GM23338 (cell line): ENCODE measurements around the gene SH3RF3. TPM values are rescaled to one million over a fixed set of nuclear protein-coding genes. Genes with fewer than 3 reads are reported as not detected.

Source experiments
- ATAC-seq: fragments of 200-7000 bp; cut with Tn5 transposase; 3 replicates; pipeline ENCODE4 v1.9.1; 2020
- DNase-seq: peaks from one replicate; pipeline ENCODE4 v3.0.0-alpha.2; 2015; ENCODE audit warnings: low spot score
- H2AFZ ChIP-seq: fragments of 200-600 bp; sonication (generic); 2 replicates; pipeline ENCODE4 v1.8.0; 2016; ENCODE audit warnings: antibody characterized with exemption, mild to moderate bottlenecking, moderate library complexity
- H3F3A ChIP-seq: fragments of 200-600 bp; sonication (generic); replicated peaks from 2 replicates; pipeline ENCODE4 v1.8.0; 2017; ENCODE audit warnings: antibody characterized with exemption, mixed run types, low read depth
- H3K27ac ChIP-seq: fragments of 200-600 bp; sonication (generic); 2 replicates; pipeline ENCODE4 v1.6.1; 2016; ENCODE audit warnings: low read depth
- H3K27me3 ChIP-seq: fragments of 200-600 bp; sonication (generic); 2 replicates; pipeline ENCODE4 v1.8.0; 2016; ENCODE audit warnings: mild to moderate bottlenecking, mixed run types, moderate library complexity; ENCODE audit not compliant: insufficient read depth
- H3K36me3 ChIP-seq: fragments of 200-600 bp; sonication (generic); 2 replicates; pipeline ENCODE4 v1.8.0; 2016; ENCODE audit warnings: mild to moderate bottlenecking; ENCODE audit not compliant: insufficient read depth
- H3K4me1 ChIP-seq: fragments of 200-600 bp; sonication (generic); 2 replicates; pipeline ENCODE4 v1.8.0; 2016; ENCODE audit warnings: mild to moderate bottlenecking, moderate library complexity; ENCODE audit not compliant: insufficient read depth
- H3K4me2 ChIP-seq: fragments of 200-600 bp; sonication (generic); 2 replicates; pipeline ENCODE4 v1.7.1; 2017; ENCODE audit warnings: mixed run types
- H3K4me3 ChIP-seq: fragments of 200-600 bp; sonication (generic); 2 replicates; pipeline ENCODE4 v1.6.1; 2016; ENCODE audit warnings: mixed run types
- H3K79me2 ChIP-seq: fragments of 200-600 bp; sonication (generic); replicated peaks from 2 replicates; pipeline ENCODE4 v1.8.0; 2017; ENCODE audit warnings: mild to moderate bottlenecking; ENCODE audit not compliant: insufficient read depth
- H3K9me2 ChIP-seq: fragments of 200-600 bp; sonication (generic); 2 replicates; pipeline ENCODE4 v1.8.0; 2017; ENCODE audit not compliant: insufficient read depth
- H4K20me1 ChIP-seq: fragments of 200-600 bp; sonication (generic); replicated peaks from 2 replicates; pipeline ENCODE4 v1.8.0; 2017; ENCODE audit warnings: mild to moderate bottlenecking; ENCODE audit not compliant: insufficient read depth
- H3K27ac Mint-ChIP-seq: 2 replicates; pipeline ENCODE4 v1.8.0; 2020; ENCODE audit warnings: inconsistent platforms, mild to moderate bottlenecking, moderate library complexity, mixed read lengths
- H3K27me3 Mint-ChIP-seq: 3 replicates; pipeline ENCODE4 v1.8.0; 2022; ENCODE audit warnings: low read depth, mild to moderate bottlenecking, moderate library complexity, mixed read lengths, inconsistent platforms; ENCODE audit not compliant: insufficient read depth, poor library complexity
- H3K36me3 Mint-ChIP-seq: 3 replicates; pipeline ENCODE4 v1.8.0; 2021; ENCODE audit warnings: low read depth, mild to moderate bottlenecking, inconsistent platforms, moderate library complexity, mixed read lengths
- H3K4me1 Mint-ChIP-seq: 3 replicates; pipeline ENCODE4 v1.8.0; 2020; ENCODE audit warnings: mild to moderate bottlenecking, inconsistent platforms, mixed read lengths
- H3K4me3 Mint-ChIP-seq: 3 replicates; pipeline ENCODE4 v1.8.0; 2021; ENCODE audit warnings: moderate library complexity, mild to moderate bottlenecking, inconsistent platforms, mixed read lengths
- H3K9me3 Mint-ChIP-seq: 3 replicates; pipeline ENCODE4 v1.8.0; 2020; ENCODE audit warnings: moderate library complexity, mild to moderate bottlenecking, inconsistent platforms, mixed read lengths
- EZH2phosphoT487 ChIP-seq: fragments of 200-600 bp; sonication (generic); IDR thresholded peaks from one replicate; pipeline ENCODE4 v1.8.1; 2018; ENCODE audit warnings: antibody characterized with exemption; ENCODE audit not compliant: unreplicated experiment
- POLR2AphosphoS5 ChIP-seq: IDR thresholded peaks from 2 replicates; pipeline ENCODE4 v1.6.1; 2016; ENCODE audit warnings: antibody characterized with exemption, low read depth
- REST ChIP-seq: IDR thresholded peaks from one replicate; pipeline ENCODE4 v1.6.1; 2018; ENCODE audit warnings: antibody characterized with exemption; ENCODE audit not compliant: unreplicated experiment
- ZNF114 ChIP-seq: fragments of 250-450 bp; sonication (Bioruptor Pico); IDR thresholded peaks from 2 replicates; pipeline ENCODE4 v1.5.0; 2020; ENCODE audit warnings: mild to moderate bottlenecking, moderate library complexity
- ZNF331 ChIP-seq: fragments of 250-450 bp; sonication (Bioruptor Pico); IDR thresholded peaks from 2 replicates; pipeline ENCODE4 v1.5.0; 2020; ENCODE audit warnings: low read depth, mild to moderate bottlenecking, moderate library complexity
- ZNF462 ChIP-seq: fragments of 250-450 bp; sonication (Bioruptor Pico); IDR thresholded peaks from 2 replicates; pipeline ENCODE4 v1.5.0; 2020; ENCODE audit warnings: mild to moderate bottlenecking, moderate library complexity
- polyA plus RNA-seq: library from polyadenylated mRNA; unstranded; fragments of >200 nt; fragmentation: Nextera tagmentation; extraction: Ambion mirVana; gene quantifications from 2 replicates; pipeline ENCODE4 v1.2.1, GENCODE V29; 2016
- total RNA-seq: library from RNA; depleted of rRNA; stranded (reverse); fragments of >200 nt; shearing (Covaris generic); gene quantifications from 2 replicates; pipeline ENCODE4 v1.2.3, GENCODE V29; 2014
- TF ChIP-seq, protein P1 (sequence below), 2 experiments: fragments of 200-600 bp in 1 of 2; sonication (generic) in 1 of 2; conservative IDR thresholded peaks; 2 replicates each; pipeline versions ENCODE4 v1.5.1 to v1.6.1; 2016 to 2017; ENCODE audit warnings: antibody characterized with exemption in 2 of 2, low read depth in 2 of 2, mild to moderate bottlenecking in 2 of 2, moderate library complexity in 1 of 2

The SH3RF3 gene
- total and polyA plus RNA-seq, 2 experiments from 2014 or later = 0.11 to 0.63 TPM

DNA sequence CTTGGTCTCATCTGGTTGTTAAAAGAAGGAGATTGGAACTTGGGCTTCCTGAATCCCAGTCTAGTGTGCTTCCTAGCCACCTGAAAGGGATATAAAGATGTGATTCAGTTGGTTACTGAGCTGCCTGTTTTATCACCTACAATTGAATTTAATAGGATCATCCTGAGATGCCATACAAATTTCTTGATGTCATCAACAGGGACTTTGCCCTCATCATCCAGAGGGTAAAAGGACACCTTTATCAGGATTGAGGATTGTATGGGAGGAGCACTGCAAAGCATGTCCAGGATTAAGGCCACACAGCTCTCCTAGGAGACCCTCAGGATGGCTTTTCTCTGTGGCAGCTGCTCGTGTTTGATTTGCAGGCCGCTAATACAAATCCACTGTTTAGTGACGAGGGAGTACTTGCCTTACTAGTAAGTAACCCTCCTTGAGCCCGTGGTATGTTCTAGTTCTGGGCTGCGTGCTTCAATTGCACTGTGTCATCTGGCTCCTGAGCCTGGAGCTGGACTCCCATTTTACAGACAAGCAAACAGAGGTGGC, 28.6 kb downstream of the SH3RF3 start:
- no peaks in the 10 kb centered on the region for H3K36me3 Mint-ChIP-seq
- H3K9me3 Mint-ChIP-seq = peaks cover 2% of the 10 kb centered on the region; the same call in 1 of the 3 replicates
- H3K36me3 ChIP-seq = no peaks in the 10 kb centered on the region
- peaks cover 3% of the 10 kb centered on the region; the same call in 1 of the 2 replicates for H3K4me1 ChIP-seq
- no peaks in the 10 kb centered on the region for H3K27me3 ChIP-seq
- ATAC-seq (no peak), DNase-seq (no peak)
- peaks cover 24% of the 10 kb centered on the region for H3K27me3 Mint-ChIP-seq
- no peaks in the 10 kb centered on the region for H4K20me1 ChIP-seq
- no peak for TF ChIP-seq ZNF114 (CRISPR knock-in tag)
- TF ChIP-seq, protein P1, sequence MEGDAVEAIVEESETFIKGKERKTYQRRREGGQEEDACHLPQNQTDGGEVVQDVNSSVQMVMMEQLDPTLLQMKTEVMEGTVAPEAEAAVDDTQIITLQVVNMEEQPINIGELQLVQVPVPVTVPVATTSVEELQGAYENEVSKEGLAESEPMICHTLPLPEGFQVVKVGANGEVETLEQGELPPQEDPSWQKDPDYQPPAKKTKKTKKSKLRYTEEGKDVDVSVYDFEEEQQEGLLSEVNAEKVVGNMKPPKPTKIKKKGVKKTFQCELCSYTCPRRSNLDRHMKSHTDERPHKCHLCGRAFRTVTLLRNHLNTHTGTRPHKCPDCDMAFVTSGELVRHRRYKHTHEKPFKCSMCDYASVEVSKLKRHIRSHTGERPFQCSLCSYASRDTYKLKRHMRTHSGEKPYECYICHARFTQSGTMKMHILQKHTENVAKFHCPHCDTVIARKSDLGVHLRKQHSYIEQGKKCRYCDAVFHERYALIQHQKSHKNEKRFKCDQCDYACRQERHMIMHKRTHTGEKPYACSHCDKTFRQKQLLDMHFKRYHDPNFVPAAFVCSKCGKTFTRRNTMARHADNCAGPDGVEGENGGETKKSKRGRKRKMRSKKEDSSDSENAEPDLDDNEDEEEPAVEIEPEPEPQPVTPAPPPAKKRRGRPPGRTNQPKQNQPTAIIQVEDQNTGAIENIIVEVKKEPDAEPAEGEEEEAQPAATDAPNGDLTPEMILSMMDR (conservative IDR thresholded peaks at IDR 0.05; ENCODE audit: low read depth in 2 of 2) = no peak
- TF ChIP-seq EZH2phosphoT487 = no peak
- no peak for TF ChIP-seq ZNF331 (CRISPR knock-in tag)
- peaks cover 7% of the 10 kb centered on the region for H3K4me1 Mint-ChIP-seq
- H3K27ac Mint-ChIP-seq = no peak overlapping the region
- no peaks in the 10 kb centered on the region for H3K9me2 ChIP-seq
- H3K27ac ChIP-seq = no peak overlapping the region
- no peaks in the 10 kb centered on the region for H3K79me2 ChIP-seq
- H3K4me3 ChIP-seq = no peak overlapping the region
- no peak overlapping the region for H3K4me2 ChIP-seq
- no peak overlapping the region for H3K4me3 Mint-ChIP-seq
- no peak overlapping the region for H2AFZ ChIP-seq
- no peaks in the 10 kb centered on the region for H3F3A ChIP-seq

DNA sequence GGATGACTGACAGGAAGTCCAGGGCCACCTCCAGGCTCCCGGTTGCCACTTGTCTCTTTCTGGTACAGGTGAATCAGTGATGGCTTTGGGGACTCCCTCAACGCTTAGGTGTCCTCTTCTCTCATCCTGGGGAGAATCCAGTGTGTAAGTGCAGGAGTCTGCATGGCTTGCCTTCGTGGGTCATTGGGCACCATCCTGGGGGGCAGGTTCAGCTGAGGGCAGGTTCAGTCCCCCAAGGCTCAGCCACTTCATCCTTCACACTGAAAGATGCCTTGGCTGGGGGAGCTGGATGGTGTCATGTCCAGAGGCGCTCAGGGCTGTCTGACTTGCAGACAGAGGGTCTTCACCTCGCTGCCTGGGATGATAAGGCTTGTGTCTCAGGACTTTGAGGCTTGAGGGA, 29.2 kb downstream of the SH3RF3 start:
- ATAC-seq (no peak), DNase-seq (no peak)
- Histone ChIP-seq H3K36me3 (no peaks in the 10 kb centered on the region), H3F3A (no peaks in the 10 kb centered on the region), H3K9me2 (no peaks in the 10 kb centered on the region), H3K27ac (no peak overlapping the region), H4K20me1 (no peaks in the 10 kb centered on the region), H3K4me2 (no peak overlapping the region), H3K4me3 (no peak overlapping the region), H2AFZ (no peak overlapping the region), H3K79me2 (no peaks in the 10 kb centered on the region), H3K4me1 (peaks cover 3% of the 10 kb centered on the region; the same call in 1 of the 2 replicates), H3K27me3 (no peaks in the 10 kb centered on the region)
- Mint-ChIP-seq H3K4me1 (peaks cover 7% of the 10 kb centered on the region), H3K4me3 (no peak overlapping the region), H3K36me3 (no peaks in the 10 kb centered on the region), H3K9me3 (peaks cover 2% of the 10 kb centered on the region; the same call in 1 of the 3 replicates), H3K27me3 (peaks cover 25% of the 10 kb centered on the region), H3K27ac (no peak overlapping the region)
- TF ChIP-seq ZNF462 (CRISPR knock-in tag) = no peak
- TF ChIP-seq REST = no peak
- TF ChIP-seq ZNF331 (CRISPR knock-in tag) = no peak
- TF ChIP-seq, protein P1 (conservative IDR thresholded peaks at IDR 0.05; ENCODE audit: low read depth in 2 of 2) = no peak
- no peak for TF ChIP-seq POLR2AphosphoS5
